Measurements from ENCODE around the gene S100A13.

Gene S100A13

DNA sequence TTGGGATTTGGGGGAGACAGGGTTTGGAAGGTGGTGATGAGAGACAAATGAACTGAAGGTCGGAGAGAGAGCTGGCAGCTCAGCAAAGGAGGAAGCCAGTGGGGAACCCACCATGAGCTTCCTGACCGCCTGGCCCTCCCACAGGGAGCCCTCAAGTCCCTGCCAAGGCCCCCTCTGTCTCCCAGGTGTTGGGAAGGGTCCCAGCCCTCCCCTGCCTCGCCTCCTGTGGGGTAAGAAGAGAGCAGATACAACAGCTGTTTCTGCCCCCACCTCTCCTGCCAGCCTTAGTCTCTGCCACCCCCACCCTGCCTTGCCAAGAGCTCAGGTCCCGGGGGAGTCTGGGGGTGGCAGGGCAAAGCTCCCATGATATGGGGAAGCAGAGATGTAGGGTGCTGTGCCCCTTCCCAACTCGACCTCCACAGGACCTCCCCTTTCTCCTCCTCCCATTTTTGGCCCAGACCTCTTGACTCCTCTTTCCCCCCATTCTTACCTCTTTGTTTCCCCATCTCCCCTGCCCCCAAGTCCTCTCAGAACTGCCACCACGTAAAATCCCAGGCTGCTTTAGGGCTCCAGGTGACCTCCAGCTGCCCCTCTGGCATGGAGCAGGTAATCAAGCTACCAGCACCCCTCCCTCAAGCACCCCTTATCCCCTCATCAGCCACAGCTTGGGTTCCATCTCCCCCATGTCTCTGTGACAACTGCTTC is 1.5 kb upstream of the S100A13 start:
- DNase-seq (ENCODE audit: extremely low spot score, insufficient read length, low read depth) (no peak), FAIRE-seq (no peak)

DNA sequence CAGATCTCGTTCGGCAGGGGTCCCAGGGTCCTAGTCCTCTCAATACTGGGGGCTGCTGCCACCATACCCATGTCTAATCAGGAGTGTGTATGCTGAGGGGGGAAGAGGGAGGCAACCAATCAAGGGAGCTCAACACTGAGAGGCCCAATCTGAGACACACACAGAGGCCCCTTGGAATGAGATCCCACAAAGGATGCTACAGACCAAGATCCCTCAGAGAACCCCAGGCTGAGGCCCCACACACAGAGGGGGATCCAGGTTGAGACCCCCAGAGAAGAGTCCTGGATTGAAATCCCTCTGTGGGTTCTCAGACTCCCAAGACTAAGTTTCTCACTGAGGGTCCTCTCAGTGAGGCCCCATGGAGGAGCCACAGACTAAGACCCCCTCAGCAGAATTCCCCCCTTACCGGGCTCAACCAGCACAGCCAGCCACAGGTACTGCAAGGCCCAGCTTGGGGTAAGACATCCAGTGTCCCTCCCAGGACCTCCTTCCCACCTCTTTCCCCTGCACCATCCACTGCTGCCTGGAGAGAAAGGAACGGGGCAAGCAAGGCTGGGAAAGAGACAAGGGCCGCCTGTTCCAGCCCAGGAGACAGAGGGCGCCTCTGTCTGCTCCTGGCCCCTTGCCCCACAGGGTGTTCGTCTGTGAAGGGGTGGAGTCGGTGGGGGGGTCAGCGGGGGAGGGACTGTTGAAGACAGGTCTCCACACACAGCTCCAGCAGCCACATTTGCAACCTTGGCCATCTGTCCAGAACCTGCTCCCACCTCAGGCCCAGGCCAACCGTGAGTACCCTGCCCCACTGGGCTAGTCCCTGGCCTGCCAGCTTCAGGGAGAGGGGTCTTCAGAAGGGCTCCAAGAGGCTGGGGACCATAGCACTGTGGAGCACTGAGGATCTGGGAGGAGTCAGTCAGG is 666 bp upstream of the S100A13 start, which contains the start of gene S100A1:
S100A1 (plus strand) TSS at position 720 of the 912 bp plus-strand sequence. CDS start 2,088 bp downstream, outside the sequence.
- DNase-seq (ENCODE audit: extremely low spot score, insufficient read length, low read depth) (no peak), FAIRE-seq (no peak)

- no peak for DNase-seq (ENCODE audit: extremely low spot score, insufficient read length, low read depth)
- no peak for FAIRE-seq
Observed at GRCh38 chr1:153626477-153626903, 815 bp downstream of the S100A13 start.

- no peak for FAIRE-seq
Observed at GRCh38 chr1:153624965-153625611, 2.2 kb downstream of the S100A13 start.

GRCh38 chr1:153623101-153623500 is 4.2 kb downstream of the S100A13 start:
- DNase-seq (ENCODE audit: extremely low spot score, insufficient read length, low read depth): no peak
- FAIRE-seq: no peak

More at GRCh38 chr1:153624965-153625611, 2.2 kb downstream of the S100A13 start:
- DNase-seq (ENCODE audit: extremely low spot score, insufficient read length, low read depth): no peak

- DNase-seq (ENCODE audit: extremely low spot score, insufficient read length, low read depth) (no peak), FAIRE-seq (no peak)
Observed at GRCh38 chr1:153619171-153619570, 8.1 kb downstream of the S100A13 start.

GRCh38 chr1:153617663-153618062 is 9.6 kb downstream of the S100A13 start:
- peak; percentile 58 for DNase-seq (ENCODE audit: extremely low spot score, insufficient read length, low read depth)
- FAIRE-seq: peak; percentile 75

- DNase-seq (ENCODE audit: extremely low spot score, insufficient read length, low read depth) (no peak), FAIRE-seq (no peak)
Observed at GRCh38 chr1:153616917-153617311, 10.4 kb downstream of the S100A13 start.

DNA sequence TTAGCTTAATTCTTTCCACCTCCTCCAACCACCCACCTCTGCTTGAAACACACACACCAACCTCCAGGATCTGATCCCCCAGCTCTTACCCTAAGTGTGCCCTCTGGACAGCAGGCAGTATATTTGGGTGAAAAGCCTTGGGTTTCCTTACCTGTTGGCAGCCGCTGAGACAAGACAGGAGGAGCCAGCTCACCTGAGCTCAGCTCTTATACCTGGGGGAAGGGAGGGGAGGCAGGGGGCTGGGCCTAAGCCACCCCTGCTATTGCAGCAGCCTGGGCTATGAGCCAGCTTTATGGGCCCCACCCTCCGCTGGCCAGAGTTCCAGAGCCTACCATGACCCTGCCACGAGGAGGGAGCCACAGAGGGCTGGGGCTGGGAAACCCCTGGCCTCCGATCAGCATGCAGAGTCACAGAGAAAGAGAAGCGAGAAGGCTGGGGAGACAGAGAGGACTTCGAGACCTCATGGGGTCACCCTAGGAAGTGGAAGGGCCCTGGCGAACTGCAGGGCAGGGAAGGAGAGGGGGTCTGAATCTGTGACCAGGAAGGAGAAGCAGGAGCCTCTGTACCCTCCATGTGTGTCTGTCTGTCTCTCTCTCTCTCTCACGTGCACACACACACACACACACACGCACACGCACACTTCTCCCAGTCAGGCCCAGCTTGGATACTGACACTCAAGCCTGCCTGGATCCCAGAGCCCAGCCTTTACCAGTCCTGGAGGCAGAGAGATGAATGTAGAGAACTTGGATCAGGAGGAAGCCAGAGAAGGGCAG is 11.0 kb downstream of the S100A13 start, which contains the start of gene S100A14:
S100A14 (minus strand) TSS at position 182 of the 773 bp plus-strand sequence. CDS start 467 bp downstream, outside the sequence.
- FAIRE-seq: no peak
- no peak for DNase-seq (ENCODE audit: extremely low spot score, insufficient read length, low read depth)

GRCh38 chr1:153615406-153615805 is 11.9 kb downstream of the S100A13 start:
- no peak for DNase-seq (ENCODE audit: extremely low spot score, insufficient read length, low read depth)
- FAIRE-seq: no peak

- DNase-seq (ENCODE audit: extremely low spot score, insufficient read length, low read depth) (no peak), FAIRE-seq (no peak)
Observed at GRCh38 chr1:153614906-153615305, 12.4 kb downstream of the S100A13 start.

- FAIRE-seq: no peak
- no peak for DNase-seq (ENCODE audit: extremely low spot score, insufficient read length, low read depth)
Observed at GRCh38 chr1:153614189-153614900, 13.0 kb downstream of the S100A13 start.

- no peak for DNase-seq (ENCODE audit: extremely low spot score, insufficient read length, low read depth)
- no peak for FAIRE-seq
Observed at GRCh38 chr1:153613406-153613805, 13.9 kb downstream of the S100A13 start.

- FAIRE-seq (no peak), DNase-seq (ENCODE audit: extremely low spot score, insufficient read length, low read depth) (no peak)
Observed at GRCh38 chr1:153612755-153613331, 14.5 kb downstream of the S100A13 start, which contains the start of gene S100A16. S100A16 (minus strand) TSS chr1:153613137; CDS start chr1:153608151, 4,986 bp downstream.

DNA sequence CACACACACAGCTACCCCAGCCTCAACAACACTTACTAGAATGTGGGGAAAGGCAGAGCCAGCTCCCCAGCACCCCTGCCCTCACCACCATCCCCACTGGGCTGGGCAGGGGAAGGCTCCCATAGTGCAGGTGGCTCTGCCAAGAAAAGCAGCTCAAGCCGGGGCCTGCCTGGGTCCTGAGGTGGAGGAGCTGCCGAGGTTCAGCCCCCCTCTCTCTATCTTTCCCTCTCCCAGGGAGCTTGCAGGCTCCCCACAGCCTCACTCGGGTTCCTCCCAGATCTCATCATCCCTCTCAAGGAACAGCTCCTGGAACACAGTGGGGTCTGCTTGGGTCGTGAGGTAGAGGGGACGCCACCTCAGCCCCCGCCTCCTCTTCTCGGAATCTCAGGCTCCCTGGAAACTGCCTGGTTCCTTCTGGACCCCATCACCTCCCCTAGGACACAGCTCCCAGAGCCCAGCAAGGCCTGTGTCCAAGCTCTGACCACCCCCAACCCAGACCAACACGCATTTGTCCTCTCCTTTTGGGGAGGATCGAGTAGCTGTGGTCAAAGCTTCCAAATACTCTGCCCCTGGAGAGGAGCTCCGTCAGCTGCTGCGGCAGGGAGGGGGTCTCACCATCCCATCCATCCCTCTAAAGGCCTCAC is 15.1 kb downstream of the S100A13 start:
- no peak for DNase-seq (ENCODE audit: extremely low spot score, insufficient read length, low read depth)
- FAIRE-seq: no peak

DNA sequence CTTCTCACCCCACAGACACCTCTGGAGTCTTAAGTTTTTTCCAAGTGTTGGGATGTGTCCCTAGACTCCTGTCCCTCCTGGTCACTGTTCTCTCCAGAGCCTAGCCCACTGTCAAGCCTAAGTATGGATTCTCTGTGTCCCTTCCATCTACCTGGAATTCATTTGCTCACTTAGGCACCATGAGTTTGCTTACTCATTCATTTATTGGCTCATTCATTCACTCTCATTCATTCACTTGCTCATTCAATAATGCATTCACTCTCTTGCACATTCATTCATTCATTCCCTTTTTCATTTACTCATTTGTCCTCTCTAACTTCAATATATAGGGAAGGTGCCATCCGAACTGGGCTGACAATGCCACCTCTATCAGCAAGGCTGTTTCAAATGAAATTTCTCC is 15.9 kb downstream of the S100A13 start:
- DNase-seq (ENCODE audit: extremely low spot score, insufficient read length, low read depth) (no peak), FAIRE-seq (no peak)

DNA sequence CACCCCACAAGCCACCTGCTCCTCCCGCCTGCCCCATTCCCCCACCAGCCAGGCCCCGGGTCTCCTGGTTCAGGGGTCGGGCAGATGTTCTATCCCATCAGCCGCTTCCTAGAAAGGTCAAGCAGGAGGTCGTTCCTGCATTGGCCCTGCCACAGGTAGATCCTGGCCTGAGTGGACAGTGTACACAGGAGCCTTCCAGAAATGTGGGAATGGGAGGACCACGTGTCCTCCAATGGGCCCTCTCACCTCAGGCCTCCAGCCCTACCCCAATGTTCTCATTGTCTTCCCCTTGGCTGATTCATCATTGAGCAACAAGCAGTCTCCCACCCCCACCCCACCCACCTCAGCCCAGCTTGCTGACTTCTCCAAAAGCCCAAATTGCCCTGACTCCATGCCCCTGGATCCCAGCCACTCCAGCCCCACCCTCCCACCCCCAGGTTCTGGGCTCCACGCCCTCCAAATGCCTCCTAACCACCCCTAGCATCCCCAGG is 16.4 kb downstream of the S100A13 start:
- no peak for FAIRE-seq
- no peak for DNase-seq (ENCODE audit: extremely low spot score, insufficient read length, low read depth)

GRCh38 chr1:153610334-153610733 is 17.0 kb downstream of the S100A13 start:
- no peak for FAIRE-seq

More at GRCh38 chr1:153610334-153610733, 17.0 kb downstream of the S100A13 start:
- no peak for DNase-seq (ENCODE audit: extremely low spot score, insufficient read length, low read depth)
